Ectodermal cell (in vitro differentiated cells): Measurements from ENCODE around the gene SLC35F6. TPM values are rescaled to one million over a fixed set of nuclear protein-coding genes. Genes with fewer than 3 reads are reported as not detected.

ENCODE experiments used
- H3K27ac ChIP-seq: 2 replicates; pipeline ENCODE4 v1.7.0; 2013; ENCODE audit warnings: mild to moderate bottlenecking, low read depth, low read length; ENCODE audit not compliant: insufficient read depth, poor library complexity, severe bottlenecking
- H3K27me3 ChIP-seq: 2 replicates; pipeline ENCODE4 v1.7.0; 2013; ENCODE audit warnings: mild to moderate bottlenecking, low read length; ENCODE audit not compliant: insufficient read depth, control insufficient read depth, poor library complexity, severe bottlenecking
- H3K36me3 ChIP-seq: one replicate; pipeline ENCODE4 v1.7.0; 2013; ENCODE audit warnings: low read length; ENCODE audit not compliant: control insufficient read depth, insufficient read depth
- H3K4me1 ChIP-seq: one replicate; pipeline ENCODE4 v1.7.0; 2013; ENCODE audit warnings: low read length; ENCODE audit not compliant: control insufficient read depth, insufficient read depth
- H3K4me3 ChIP-seq: 2 replicates; pipeline ENCODE4 v1.7.0; 2013; ENCODE audit warnings: low read depth, low read length, control low read depth; ENCODE audit not compliant: insufficient read depth
- H3K9me3 ChIP-seq: 2 replicates; pipeline ENCODE4 v1.7.0; 2013; ENCODE audit warnings: mild to moderate bottlenecking, low read length, moderate library complexity; ENCODE audit not compliant: control insufficient read depth
- WGBS, 2 experiments: methylation state at CpG; one replicate each; pipeline ENCODE4 v1.1.7; 2013; ENCODE audit warnings: missing lambda C conversion rate in 2 of 2; 5-methylcytosine and 5-hydroxymethylcytosine counted together
- polyA plus RNA-seq, 4 experiments: library from polyadenylated mRNA; stranded (reverse); fragments of 50-300 nt; gene quantifications; one replicate each; pipeline ENCODE4 v1.2.3, GENCODE V29; 2013

Gene SLC35F6, protein sequence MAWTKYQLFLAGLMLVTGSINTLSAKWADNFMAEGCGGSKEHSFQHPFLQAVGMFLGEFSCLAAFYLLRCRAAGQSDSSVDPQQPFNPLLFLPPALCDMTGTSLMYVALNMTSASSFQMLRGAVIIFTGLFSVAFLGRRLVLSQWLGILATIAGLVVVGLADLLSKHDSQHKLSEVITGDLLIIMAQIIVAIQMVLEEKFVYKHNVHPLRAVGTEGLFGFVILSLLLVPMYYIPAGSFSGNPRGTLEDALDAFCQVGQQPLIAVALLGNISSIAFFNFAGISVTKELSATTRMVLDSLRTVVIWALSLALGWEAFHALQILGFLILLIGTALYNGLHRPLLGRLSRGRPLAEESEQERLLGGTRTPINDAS
- polyA plus RNA-seq (2013, experiment 1 of 4): 19.2 TPM
- 22.6 TPM for polyA plus RNA-seq (2013, experiment 2 of 4)
- polyA plus RNA-seq (2013, experiment 3 of 4): 12.0 TPM
- polyA plus RNA-seq (2013, experiment 4 of 4): 12.4 TPM

DNA sequence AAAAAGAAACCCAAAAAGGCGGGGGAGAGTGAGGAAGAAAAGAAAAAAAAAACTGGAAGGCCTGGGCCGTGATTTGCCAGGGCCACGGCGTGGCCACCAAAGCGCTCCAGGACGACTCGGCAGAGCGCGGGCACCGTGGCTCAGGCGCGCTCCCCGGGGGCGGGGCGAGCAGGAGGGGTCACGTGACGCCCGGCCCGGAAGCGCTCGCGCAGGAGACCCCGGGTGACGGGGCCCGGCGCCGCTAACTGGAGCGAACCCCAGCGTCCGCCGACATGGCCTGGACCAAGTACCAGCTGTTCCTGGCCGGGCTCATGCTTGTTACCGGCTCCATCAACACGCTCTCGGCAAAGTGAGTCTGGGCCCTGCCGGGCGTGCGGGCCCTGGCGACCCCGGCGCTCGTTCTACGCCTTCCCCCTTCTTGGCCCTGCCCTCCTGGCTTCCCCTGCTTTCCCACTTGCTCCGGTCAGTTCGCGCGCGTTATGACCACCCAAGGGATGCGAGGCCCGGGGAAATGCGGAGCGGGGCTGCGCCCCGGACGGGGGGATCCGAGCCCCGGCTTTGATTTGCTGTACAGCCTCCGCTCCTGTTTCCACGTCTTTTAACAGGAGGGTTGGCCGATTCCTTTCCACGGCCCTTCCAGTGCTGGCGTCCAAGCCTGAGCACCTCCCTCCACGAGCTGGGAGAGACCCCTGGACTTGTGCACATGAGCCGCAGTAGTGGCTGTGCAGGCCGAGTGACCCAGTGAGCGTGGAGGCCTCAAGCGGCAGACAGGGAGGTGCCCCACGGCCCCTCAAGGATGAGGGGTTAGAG, at the start of gene SLC35F6:
Gene SLC35F6, plus strand, starts transcription at position 207 of the 810 bp plus-strand sequence. Its CDS starts 66 bp downstream, at position 273.
- peaks cover 22% of the 10 kb centered on the region for H3K4me1 ChIP-seq
- H3K27ac ChIP-seq: no peak within 1 kb of the TSS
- H3K27me3 ChIP-seq: no peaks in the 10 kb centered on the region
- no peaks in the 10 kb centered on the region for H3K36me3 ChIP-seq
- peak within 1 kb of the TSS; percentile 64 for H3K4me3 ChIP-seq
- no peaks in the 10 kb centered on the region for H3K9me3 ChIP-seq
- 4% methylated on average over 68 of the region's 68 CpGs for WGBS, 2 experiments

DNA sequence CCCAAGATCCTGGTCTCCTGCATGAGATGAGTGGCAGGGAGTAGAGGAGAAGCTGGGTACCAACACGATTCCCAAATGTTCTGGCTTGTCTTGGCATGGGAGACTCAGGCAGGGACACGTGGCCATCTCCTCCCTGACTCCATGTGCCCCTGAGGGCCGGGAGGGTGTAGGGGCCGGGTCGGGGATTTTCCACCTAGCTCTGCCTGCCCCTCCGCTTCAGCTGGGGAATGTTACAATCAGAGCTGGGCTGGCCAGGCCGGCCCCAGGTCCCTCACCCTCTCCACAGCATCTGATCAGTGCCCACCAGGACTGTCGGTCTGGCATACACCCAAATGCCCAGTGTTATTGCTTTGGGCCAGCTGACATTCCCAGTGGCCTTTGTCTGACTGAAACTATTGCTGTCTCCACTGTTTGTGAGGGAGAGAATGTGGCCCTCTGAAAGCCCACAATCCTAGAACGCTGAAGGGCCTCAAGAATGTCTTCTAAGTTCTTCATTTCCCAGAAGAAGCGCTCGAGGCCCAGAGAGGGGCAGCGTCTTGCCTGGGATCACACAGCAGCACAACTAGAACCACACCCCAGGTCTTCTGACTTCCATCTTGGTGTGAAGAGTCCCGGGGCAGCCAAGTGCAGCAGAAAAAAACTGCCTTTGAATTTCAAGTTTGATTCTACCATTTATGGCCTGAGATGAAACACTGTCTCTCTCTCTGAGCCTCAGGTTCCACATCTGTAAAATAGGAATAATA, 48.4 kb upstream of the SLC35F6 start:
- Histone ChIP-seq H3K27ac (no peak overlapping the region), H3K27me3 (no peaks in the 10 kb centered on the region), H3K4me1 (peaks cover 4% of the 10 kb centered on the region), H3K9me3 (no peaks in the 10 kb centered on the region), H3K36me3 (no peaks in the 10 kb centered on the region), H3K4me3 (no peak overlapping the region)
- 86 to 87% methylated on average over 13 of the region's 13 CpGs for WGBS, 2 experiments

DNA sequence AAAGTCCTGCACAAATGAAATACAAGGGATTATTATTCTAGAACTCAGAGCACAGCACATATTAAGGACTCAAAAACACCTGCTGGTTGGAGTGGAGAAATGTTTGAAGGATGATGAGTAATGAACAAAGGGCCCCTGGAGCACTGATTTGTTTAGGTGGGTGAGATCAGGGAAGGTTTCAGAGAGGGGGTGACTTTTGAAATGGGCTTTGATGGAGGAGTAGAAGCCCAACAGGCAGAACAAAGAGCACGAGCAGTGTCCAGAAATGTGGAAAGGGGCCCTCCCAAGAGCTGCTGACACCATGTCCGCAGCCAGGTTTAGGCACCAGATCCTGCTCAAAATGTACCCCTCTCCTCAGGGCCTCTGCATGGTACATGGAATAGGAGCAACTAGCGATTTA, 47.7 kb upstream of the SLC35F6 start:
- peaks cover 4% of the 10 kb centered on the region for H3K4me1 ChIP-seq
- WGBS, 2 experiments: 86 to 91% methylated on average over 3 of the region's 3 CpGs
- H3K27me3 ChIP-seq: no peaks in the 10 kb centered on the region

DNA sequence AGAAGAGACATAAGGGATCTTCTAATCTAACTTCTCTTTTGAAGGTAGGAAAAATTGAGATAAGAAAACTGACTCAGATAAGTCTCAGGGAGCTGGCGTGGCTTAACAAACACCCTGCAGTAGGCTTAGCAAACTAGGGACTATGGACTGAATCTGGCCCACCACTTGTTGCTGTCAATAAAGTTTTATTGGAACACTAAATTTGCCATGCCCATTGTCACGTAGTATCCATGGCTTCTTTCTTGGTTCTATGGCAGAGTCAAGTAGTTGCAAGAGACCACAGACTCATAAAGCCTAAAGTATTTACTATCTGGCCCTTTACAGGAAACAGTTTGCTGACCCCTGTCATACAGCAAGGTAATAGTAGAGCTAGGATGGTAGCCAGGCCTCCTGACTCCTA, 47.3 kb upstream of the SLC35F6 start:
- no peak overlapping the region for H3K4me3 ChIP-seq
- no peaks in the 10 kb centered on the region for H3K27me3 ChIP-seq
- no peak overlapping the region for H3K27ac ChIP-seq
- H3K4me1 ChIP-seq: peaks cover 4% of the 10 kb centered on the region
- no peaks in the 10 kb centered on the region for H3K36me3 ChIP-seq
- H3K9me3 ChIP-seq: no peaks in the 10 kb centered on the region
- WGBS, 2 experiments: 96 to 97% methylated on average over 2 of the region's 2 CpGs

More for the DNA sequence above, 47.7 kb upstream of the SLC35F6 start:
- Histone ChIP-seq H3K4me3 (no peak overlapping the region), H3K36me3 (no peaks in the 10 kb centered on the region), H3K9me3 (no peaks in the 10 kb centered on the region), H3K27ac (no peak overlapping the region)

GRCh38 chr2:26717362-26717761, 46.7 kb upstream of the SLC35F6 start:
- Histone ChIP-seq H3K9me3 (no peaks in the 10 kb centered on the region), H3K27me3 (no peaks in the 10 kb centered on the region), H3K4me3 (no peak overlapping the region), H3K36me3 (no peaks in the 10 kb centered on the region), H3K4me1 (peaks cover 4% of the 10 kb centered on the region), H3K27ac (no peak overlapping the region)
- WGBS, 2 experiments: 94 to 97% methylated on average over 5 of the region's 5 CpGs

DNA sequence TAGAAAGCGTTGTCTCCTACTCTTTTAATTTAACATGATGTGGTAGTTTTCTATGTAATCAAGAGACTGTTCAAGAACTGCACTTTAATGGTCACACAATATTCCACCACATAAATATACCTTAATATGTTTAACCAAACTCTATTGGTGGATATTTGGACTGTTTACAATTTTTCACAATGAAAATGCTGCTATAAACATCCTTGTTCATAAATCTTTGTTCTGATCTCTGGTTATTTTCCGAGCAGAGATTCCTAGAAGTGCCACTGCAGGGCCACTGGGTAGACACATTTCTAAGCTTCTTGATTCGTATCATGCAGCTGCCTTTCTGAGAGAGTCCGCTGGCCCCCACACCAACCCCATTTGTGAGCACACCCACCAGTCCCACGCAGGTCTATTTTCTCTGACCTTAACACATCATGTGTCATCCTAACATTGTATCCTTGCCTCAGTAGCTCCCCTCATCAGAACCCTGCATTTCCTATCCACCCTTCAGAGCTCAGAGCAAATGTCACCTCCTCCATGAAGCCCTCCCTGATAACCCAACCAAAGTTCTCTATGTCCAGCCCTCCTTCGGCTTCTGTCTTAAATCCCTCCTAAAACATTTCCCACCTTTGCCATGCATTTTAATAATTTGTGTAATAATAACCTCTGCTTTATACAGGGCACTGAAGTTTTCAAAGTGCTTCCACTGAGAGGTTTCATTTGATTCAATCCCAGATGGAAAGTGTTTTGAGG, 45.0 kb upstream of the SLC35F6 start:
- no peak overlapping the region for H3K27ac ChIP-seq
- no peaks in the 10 kb centered on the region for H3K36me3 ChIP-seq
- H3K27me3 ChIP-seq: no peaks in the 10 kb centered on the region
- H3K4me3 ChIP-seq: no peak overlapping the region
- no peaks in the 10 kb centered on the region for H3K9me3 ChIP-seq
- peaks cover 4% of the 10 kb centered on the region for H3K4me1 ChIP-seq
- WGBS, 2 experiments: 55 to 59% methylated on average over 5 to 6 of the region's 6 CpGs

DNA sequence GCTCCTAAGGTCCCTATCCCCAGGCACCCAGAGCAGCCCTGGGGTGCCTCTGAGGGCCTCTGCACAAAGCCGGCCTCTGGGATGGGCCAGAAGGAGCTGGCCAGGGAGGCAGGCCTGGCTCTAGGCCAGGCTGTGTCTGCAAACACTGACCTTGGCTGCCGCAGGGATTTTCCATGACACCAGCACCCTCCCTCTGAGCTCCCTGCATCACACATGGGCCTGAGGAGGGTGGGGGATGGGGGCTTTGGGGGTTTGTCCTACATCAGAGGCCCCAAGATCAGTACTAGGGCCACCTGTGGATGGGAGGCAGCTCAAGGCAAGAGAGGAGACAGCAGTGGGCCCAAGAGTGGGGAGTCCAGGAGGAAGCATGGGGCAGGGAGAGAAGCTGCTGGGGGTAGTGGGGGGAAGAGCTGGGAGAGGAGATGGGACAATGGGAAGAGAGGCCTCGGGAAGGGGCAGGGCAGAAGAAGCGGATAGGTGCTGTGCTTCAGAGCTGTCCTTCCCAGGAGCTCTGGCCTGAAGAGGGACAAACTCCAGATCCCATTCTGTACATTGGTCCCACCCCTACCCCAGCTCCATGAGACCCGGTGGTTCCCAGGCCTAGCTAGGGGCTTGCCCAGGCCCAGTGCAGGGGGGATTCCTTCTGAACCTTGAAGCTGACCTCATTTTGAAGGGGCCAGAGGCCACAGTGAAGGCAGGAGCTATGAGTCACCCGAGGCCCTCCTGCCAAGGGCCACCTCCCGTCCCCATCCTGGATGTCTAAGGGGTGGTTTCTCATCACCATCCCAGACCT, 43.6 kb upstream of the SLC35F6 start:
- Histone ChIP-seq H3K27ac (no peak overlapping the region), H3K27me3 (no peaks in the 10 kb centered on the region), H3K36me3 (no peaks in the 10 kb centered on the region), H3K4me3 (no peak overlapping the region), H3K9me3 (no peaks in the 10 kb centered on the region), H3K4me1 (peaks cover 4% of the 10 kb centered on the region)
- 82 to 89% methylated on average over 7 of the region's 7 CpGs for WGBS, 2 experiments

DNA sequence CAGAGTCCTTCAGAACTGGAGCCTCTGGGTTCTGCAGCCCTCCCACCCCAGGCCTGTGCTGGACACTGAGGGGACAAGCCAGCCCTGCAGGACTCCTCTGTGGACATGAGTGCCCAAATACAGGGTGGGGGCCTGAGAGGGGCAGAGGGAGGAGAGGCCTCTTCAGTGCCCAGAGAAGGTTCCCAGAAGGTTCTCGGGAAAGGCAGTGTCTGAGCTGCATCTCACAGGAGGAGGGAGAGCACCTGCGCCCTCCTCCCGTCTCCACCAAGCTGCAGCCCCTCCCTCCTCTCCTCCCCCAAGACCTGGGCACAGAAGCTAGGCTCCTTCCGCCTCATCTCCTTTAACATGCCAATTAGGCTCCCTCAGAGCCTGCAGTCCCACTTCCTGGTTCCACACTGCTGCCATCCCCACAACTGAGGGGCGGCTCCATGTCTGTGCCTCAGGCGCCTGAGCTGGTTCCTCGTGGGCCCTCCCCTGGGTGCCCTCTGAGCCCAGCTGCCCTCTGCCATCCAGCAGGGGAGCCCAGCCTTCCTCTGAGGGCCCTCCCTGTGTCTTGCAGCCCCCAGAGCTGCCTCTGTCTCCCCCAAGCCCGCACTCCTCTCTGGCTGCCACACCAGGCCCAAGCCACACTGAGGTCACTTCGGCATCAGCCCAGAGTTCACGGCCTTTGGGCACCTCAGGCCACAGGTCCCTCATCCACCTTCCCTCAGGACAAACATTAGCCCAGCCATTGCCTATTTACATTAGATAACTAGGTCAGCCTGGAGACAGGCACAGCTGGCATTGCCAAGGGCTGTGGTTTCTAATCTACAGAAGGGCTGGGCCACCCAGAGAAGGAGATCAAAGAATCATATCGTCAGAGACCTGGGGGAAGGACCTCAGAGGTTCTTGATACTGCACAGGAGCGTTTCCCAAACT, 42.7 kb upstream of the SLC35F6 start:
- Histone ChIP-seq H3K9me3 (no peaks in the 10 kb centered on the region), H3K27ac (no peak overlapping the region), H3K4me3 (no peak overlapping the region), H3K27me3 (no peaks in the 10 kb centered on the region), H3K4me1 (peaks cover 4% of the 10 kb centered on the region), H3K36me3 (no peaks in the 10 kb centered on the region)
- 83 to 84% methylated on average over 12 of the region's 12 CpGs for WGBS, 2 experiments
